ENCODE data around the gene CAPN13.

GRCh38 chr2:30826916-30827315, 19.7 kb upstream of the CAPN13 start:
- no peak for TF ChIP-seq CTCF (IDR thresholded peaks at IDR 0.05; ENCODE audit: low read depth, low read length, missing input control)
- TF ChIP-seq TAF1 (conservative IDR thresholded peaks at IDR 0.05): no peak
- TF ChIP-seq JUND (IDR thresholded peaks at IDR 0.05): no peak
- no peak for TF ChIP-seq HNF4A (conservative IDR thresholded peaks at IDR 0.05)
- TF ChIP-seq SP1 (IDR thresholded peaks at IDR 0.05): no peak
- no peak for TF ChIP-seq YY1 (IDR thresholded peaks at IDR 0.05)
- TF ChIP-seq HNF4G (IDR thresholded peaks at IDR 0.05): no peak
- TF ChIP-seq ZBTB33 (IDR thresholded peaks at IDR 0.05): no peak
- no peak for TF ChIP-seq GABPA (IDR thresholded peaks at IDR 0.05 in 1 of 2, conservative IDR thresholded peaks at IDR 0.05 in 1 of 2)
- TF ChIP-seq EGR1 (IDR thresholded peaks at IDR 0.05; ENCODE audit: low read depth in 2 of 2): no peak
- no peak for TF ChIP-seq RAD21 (IDR thresholded peaks at IDR 0.05)
- no peak for TF ChIP-seq ATF3 (IDR thresholded peaks at IDR 0.05)
- TF ChIP-seq MAX (IDR thresholded peaks at IDR 0.05): no peak
